CD4-positive, alpha-beta T cell treated with Interleukin-2 at 100 ng/mL for 4 hours (primary cell): ENCODE data around the gene THSD7A.

Source experiments
- DNase-seq: peaks from one replicate; pipeline ENCODE4 v3.0.0-alpha.2; 2020; ENCODE audit warnings: low spot score

THSD7A gene

DNA sequence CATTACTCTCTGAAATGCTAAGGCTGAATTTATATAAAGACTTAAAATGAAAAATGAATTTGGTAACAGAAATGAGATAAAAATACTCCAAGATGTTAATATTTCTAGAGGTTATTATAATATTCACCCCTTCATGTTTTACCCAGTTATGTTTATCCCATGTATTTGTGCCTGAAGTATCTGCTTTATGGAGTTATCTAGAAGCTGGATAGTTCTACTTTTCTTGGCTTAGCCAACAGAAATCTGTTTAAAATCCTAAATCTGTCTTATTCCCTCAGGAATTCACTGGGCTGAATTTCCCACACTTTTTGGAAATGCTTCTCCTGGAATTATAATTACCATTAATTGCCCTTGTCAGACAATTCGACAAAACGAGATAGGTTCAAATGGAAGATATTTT is 201.6 kb downstream of the THSD7A start:
- no peak for DNase-seq

DNA sequence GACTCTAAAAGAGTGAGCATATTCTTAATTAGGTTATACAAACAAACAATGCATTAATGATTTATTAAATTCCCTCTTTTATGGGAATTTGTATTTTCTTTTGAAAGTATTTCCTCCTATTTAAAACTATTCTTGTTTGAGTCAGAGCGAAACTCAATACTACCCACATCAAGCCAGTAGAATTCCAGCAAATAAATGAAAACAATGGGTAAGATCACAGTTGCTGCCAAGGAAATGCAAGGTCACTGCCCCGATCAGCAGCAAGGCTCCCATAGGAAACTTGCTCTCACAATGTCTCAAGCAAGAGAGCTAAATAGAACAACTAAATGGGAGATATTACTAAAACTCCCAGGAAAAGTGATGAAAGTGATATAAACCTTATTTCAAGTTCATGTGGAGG is 206.3 kb downstream of the THSD7A start:
- no peak for DNase-seq

DNA sequence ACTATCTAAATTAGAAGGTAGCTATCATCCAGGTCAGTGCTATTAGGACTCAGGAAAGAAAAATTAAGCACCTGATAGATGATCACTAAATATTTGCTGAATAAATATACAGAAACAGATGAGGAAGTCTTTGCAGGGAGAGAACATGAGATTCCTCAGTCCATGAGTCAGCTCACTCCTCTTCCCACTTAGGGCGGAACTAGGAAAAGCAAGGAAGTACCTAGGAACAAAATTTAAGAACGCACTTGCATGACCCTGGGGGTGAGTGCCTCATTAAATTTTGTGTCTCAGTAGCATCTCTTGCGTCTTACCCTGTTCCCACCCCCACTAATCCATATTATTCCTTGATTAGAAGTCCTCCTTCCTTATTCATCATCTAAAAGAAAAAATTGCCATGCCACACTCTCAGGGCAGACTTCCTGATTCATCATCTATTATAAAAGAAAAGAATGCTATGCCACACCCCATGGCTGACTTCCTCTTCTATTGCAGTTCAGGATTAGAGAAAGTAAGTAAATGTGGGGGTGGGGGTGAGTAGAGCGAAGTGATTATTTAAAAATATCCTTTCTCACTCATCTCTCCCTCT is 208.8 kb downstream of the THSD7A start:
- DNase-seq = no peak

GRCh38 chr7:11620406-11621253 is 211.4 kb downstream of the THSD7A start:
- DNase-seq = no peak

- DNase-seq = no peak
Observed at GRCh38 chr7:11616466-11616865, 215.5 kb downstream of the THSD7A start.

DNA sequence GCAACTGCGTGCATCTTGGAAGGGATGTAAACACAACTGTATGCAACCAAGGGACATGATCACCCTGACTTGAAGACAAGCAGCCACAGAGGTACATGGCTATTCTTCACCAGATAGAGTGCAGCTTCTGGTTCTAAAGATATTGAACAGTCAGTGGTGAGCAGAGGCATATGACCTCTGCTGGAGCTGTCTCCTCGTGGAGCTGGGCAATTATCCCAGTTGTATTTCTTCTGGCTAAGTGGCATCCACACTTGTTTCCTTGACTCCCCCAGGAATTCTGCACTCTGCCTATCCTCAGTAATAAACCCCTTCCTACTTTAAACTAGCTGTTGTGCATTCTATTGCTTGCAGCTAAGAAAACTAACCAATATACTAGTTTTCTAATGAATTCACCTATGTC is 216.8 kb downstream of the THSD7A start:
- no peak for DNase-seq

DNA sequence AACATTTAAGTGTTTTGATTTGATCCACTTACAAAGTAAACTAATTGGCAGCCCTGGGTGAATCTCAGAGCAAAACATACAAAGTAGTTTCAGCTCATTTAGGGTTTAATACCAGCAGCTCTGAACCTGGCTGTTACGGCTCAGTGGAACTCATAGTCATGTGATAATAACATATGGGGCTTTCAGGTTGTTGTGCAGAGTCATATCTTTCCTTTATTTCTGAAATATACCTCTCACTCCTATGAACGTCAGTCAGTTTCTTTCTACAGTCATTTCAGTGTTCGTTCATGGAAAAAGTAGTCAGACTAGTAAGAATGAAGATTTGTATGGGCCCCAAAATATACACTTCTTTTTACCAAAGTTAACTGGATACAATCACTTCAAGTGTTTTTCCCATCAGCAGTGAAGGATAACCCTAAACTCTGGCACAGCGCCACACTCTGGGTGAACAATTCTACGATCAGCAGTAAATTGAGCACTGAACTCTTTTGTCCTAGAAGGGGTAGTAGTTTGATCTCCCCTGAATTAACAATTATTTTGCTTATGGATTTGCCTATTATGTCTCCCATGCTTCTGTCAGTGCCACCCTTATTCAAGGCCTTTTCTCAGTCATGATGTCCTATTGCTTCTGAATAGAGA is 218.6 kb downstream of the THSD7A start:
- no peak for DNase-seq

GRCh38 chr7:11612737-11613136 is 219.3 kb downstream of the THSD7A start:
- DNase-seq = no peak

GRCh38 chr7:11609096-11609670 is 222.8 kb downstream of the THSD7A start:
- no peak for DNase-seq

DNA sequence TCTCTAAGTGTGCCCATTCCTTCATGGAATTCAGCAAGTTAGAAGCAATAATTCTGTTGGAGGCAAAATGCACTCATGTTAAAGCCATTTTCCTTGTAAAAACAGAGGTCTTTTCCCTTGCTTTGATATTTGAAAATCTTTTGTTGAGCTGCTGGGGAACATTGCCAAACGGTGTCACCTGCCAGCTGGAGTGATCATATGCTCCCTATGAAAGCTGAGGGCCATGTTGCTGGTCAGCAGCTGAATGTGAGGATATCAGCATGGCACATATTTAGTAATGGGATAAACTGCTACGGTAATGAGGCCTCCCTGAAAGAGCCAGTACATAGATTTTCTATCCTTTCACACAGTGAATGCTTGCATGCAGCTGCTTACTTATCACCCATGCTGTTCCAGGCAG is 224.3 kb downstream of the THSD7A start:
- no peak for DNase-seq

- DNase-seq = no peak
Observed at GRCh38 chr7:11605749-11606148, 226.2 kb downstream of the THSD7A start.

- no peak for DNase-seq
Observed at GRCh38 chr7:11604505-11604904, 227.5 kb downstream of the THSD7A start.

DNA sequence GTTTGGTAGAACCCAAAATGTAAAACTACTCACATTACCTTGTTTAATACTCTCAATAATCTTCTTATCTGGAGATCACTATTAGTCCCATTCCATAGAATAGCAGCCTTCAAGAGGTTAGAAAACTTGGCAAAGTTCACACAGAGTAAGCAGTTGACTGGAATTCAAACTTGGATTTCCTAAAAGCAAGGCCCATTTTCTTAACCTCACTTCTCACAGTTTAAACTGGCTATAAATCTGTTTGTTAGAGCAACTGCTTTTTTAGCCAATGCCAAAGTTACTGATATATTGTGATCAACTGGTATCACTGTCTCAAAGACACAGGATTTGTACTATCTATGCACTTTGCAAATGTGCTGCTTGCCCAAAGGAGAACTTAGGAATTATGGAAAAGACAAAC is 230.2 kb downstream of the THSD7A start:
- DNase-seq = no peak

GRCh38 chr7:11593322-11593721 is 238.7 kb downstream of the THSD7A start:
- DNase-seq = no peak

GRCh38 chr7:11592699-11593098 is 239.3 kb downstream of the THSD7A start:
- no peak for DNase-seq

DNA sequence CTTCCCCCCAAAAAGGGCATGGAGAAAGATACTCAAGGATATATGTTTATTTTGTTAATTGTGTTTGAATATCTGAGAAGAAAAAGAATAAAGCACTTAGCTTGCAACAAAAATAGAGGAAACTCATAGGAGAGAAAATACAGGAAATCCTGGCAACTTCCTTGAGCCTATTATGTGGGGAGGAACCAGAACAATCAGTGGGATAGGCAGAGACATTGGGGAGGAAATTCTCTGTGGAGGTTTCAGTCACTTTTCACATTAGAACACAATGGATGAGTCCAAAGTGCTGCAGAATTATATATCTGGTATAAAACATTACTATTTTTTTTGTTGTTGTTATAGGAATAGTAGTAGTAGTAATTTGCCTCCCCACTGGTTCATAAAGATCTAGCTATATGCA is 240.1 kb downstream of the THSD7A start:
- DNase-seq = no peak

GRCh38 chr7:11591055-11591633 is 240.9 kb downstream of the THSD7A start:
- no peak for DNase-seq

DNA sequence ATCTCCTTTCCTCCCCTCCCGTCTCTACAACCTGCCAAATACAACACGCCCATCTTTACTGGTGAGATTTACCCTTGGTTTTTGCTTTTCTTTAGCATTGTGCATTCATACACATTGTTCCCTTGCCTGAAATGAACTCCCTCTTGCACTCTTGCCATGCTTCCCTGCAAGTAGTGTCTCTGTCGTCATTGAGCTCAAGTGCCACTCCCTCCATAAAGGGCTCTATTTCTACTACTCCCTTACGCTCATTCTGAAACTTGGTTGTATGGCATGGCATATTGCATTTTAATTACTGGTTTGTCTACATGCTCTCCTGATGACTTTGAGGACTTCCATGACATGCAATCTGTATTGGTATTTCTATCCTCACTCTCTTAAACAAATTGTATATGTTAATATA is 242.7 kb downstream of the THSD7A start:
- DNase-seq = no peak

- DNase-seq = no peak
Observed at GRCh38 chr7:11587814-11588213, 244.2 kb downstream of the THSD7A start.

- DNase-seq = no peak
Observed at GRCh38 chr7:11587048-11587447, 244.9 kb downstream of the THSD7A start.

- DNase-seq = no peak
Observed at GRCh38 chr7:11584406-11585031, 247.5 kb downstream of the THSD7A start.

GRCh38 chr7:11579141-11579540 is 252.9 kb downstream of the THSD7A start:
- no peak for DNase-seq
